ENCODE data around the gene HDGF.

- no peak for TF ChIP-seq CTCF (IDR thresholded peaks at IDR 0.05)
- no peak for TF ChIP-seq POLR2A (IDR thresholded peaks at IDR 0.05)
These were observed 44.3 kb upstream of the HDGF start for GRCh38 chr1:156795787-156796186.
